ENCODE data around the gene MEIS1. TPM values are rescaled to one million over a fixed set of nuclear protein-coding genes. Genes with fewer than 3 reads are reported as not detected.

The MEIS1 gene
- total and polyA plus RNA-seq, 2 donors from 2014 or later, result 7.3 to 36.7 TPM

DNA sequence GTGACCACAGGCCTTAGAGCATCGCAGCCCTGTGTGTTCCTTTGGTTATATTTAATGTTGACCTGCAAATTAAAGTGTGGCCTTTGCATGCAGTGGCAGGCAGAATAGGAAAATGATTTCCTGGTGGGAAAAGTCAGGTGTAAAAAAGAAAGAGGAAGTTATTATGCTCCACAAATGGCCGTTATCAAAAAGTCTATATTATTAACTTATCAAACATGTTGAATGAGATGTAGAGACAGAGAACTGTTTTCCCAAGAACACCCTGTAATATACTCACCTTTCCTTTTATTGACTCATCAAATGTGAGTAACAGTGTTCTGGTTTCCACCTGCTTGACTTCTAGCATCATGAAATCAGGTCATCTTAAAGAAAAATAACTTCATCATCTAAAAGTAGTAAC is 35.3 kb downstream of the MEIS1 start:
- H3K36me3 ChIP-seq (ENCODE audit: control insufficient read depth in 2 of 3, insufficient read depth in 3 of 3, low read length in 3 of 3), result peaks cover 0 to 5% (median 0%) of the 10 kb centered on the region in 3 donors
- no peak overlapping the region for H3K4me3 ChIP-seq (ENCODE audit: low read length in 3 of 3)
- no peak for DNase-seq
- H3K9me3 ChIP-seq (ENCODE audit: control insufficient read depth in 2 of 3, insufficient read depth in 1 of 3, low read length in 3 of 3), result no peaks in the 10 kb centered on the region
- H3K27me3 ChIP-seq (ENCODE audit: control insufficient read depth, insufficient read depth, low read length), result no peaks in the 10 kb centered on the region
- FAIRE-seq, result no peak
- H3K9ac ChIP-seq (ENCODE audit: low read length in 3 of 3), result no peak overlapping the region
- TF ChIP-seq, protein P1, sequence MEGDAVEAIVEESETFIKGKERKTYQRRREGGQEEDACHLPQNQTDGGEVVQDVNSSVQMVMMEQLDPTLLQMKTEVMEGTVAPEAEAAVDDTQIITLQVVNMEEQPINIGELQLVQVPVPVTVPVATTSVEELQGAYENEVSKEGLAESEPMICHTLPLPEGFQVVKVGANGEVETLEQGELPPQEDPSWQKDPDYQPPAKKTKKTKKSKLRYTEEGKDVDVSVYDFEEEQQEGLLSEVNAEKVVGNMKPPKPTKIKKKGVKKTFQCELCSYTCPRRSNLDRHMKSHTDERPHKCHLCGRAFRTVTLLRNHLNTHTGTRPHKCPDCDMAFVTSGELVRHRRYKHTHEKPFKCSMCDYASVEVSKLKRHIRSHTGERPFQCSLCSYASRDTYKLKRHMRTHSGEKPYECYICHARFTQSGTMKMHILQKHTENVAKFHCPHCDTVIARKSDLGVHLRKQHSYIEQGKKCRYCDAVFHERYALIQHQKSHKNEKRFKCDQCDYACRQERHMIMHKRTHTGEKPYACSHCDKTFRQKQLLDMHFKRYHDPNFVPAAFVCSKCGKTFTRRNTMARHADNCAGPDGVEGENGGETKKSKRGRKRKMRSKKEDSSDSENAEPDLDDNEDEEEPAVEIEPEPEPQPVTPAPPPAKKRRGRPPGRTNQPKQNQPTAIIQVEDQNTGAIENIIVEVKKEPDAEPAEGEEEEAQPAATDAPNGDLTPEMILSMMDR (IDR thresholded peaks at IDR 0.05; ENCODE audit: borderline replicate concordance, extremely low read depth, insufficient read depth), result no peak
- peaks cover 0 to 2% (median 0%) of the 10 kb centered on the region in 3 donors for H3K4me1 ChIP-seq (ENCODE audit: control insufficient read depth in 2 of 3, insufficient read depth in 2 of 3, low read depth in 1 of 3, low read length in 3 of 3)
- H3K27ac ChIP-seq (ENCODE audit: low read depth in 2 of 2, low read length in 2 of 2), result no peak overlapping the region
- intact Hi-C loops (cut with DNase I), result no loop called here

GRCh38 chr2:66472225-66472843 is 37.4 kb downstream of the MEIS1 start:
- intact Hi-C loops (cut with DNase I), result no loop called here
- Histone ChIP-seq H3K9ac (ENCODE audit: low read length in 3 of 3) (no peak overlapping the region), H3K4me3 (ENCODE audit: low read length in 3 of 3) (no peak overlapping the region), H3K9me3 (ENCODE audit: control insufficient read depth in 2 of 3, insufficient read depth in 1 of 3, low read length in 3 of 3) (no peaks in the 10 kb centered on the region), H3K27me3 (ENCODE audit: control insufficient read depth, insufficient read depth, low read length) (no peaks in the 10 kb centered on the region), H3K4me1 (ENCODE audit: control insufficient read depth in 2 of 3, insufficient read depth in 2 of 3, low read depth in 1 of 3, low read length in 3 of 3) (peaks cover 0 to 2% (median 0%) of the 10 kb centered on the region in 3 donors), H3K27ac (ENCODE audit: low read depth in 2 of 2, low read length in 2 of 2) (no peak overlapping the region), H3K36me3 (ENCODE audit: control insufficient read depth in 2 of 3, insufficient read depth in 3 of 3, low read length in 3 of 3) (peaks cover 0 to 9% (median 0%) of the 10 kb centered on the region in 3 donors)
- DNase-seq, result no peak
- FAIRE-seq, result no peak
- TF ChIP-seq, protein P1 (IDR thresholded peaks at IDR 0.05; ENCODE audit: borderline replicate concordance, extremely low read depth, insufficient read depth), result no peak

- Histone ChIP-seq H3K27me3 (ENCODE audit: control insufficient read depth, insufficient read depth, low read length) (no peaks in the 10 kb centered on the region), H3K27ac (ENCODE audit: low read depth in 2 of 2, low read length in 2 of 2) (no peak overlapping the region), H3K9me3 (ENCODE audit: control insufficient read depth in 2 of 3, insufficient read depth in 1 of 3, low read length in 3 of 3) (no peaks in the 10 kb centered on the region), H3K4me1 (ENCODE audit: control insufficient read depth in 2 of 3, insufficient read depth in 2 of 3, low read depth in 1 of 3, low read length in 3 of 3) (no peaks in the 10 kb centered on the region), H3K36me3 (ENCODE audit: control insufficient read depth in 2 of 3, insufficient read depth in 3 of 3, low read length in 3 of 3) (peaks cover 0 to 6% (median 0%) of the 10 kb centered on the region in 3 donors), H3K9ac (ENCODE audit: low read length in 3 of 3) (no peak overlapping the region), H3K4me3 (ENCODE audit: low read length in 3 of 3) (no peak overlapping the region)
- TF ChIP-seq, protein P1 (IDR thresholded peaks at IDR 0.05; ENCODE audit: borderline replicate concordance, extremely low read depth, insufficient read depth), result no peak
- intact Hi-C loops (cut with DNase I), result no loop called here
- no peak for FAIRE-seq
- no peak for DNase-seq
Observed at GRCh38 chr2:66477135-66477842, 42.4 kb downstream of the MEIS1 start.

Measured in kidney (tissue), 14 donors.